ENCODE measurements around the gene RIN3.

RIN3 gene

DNA sequence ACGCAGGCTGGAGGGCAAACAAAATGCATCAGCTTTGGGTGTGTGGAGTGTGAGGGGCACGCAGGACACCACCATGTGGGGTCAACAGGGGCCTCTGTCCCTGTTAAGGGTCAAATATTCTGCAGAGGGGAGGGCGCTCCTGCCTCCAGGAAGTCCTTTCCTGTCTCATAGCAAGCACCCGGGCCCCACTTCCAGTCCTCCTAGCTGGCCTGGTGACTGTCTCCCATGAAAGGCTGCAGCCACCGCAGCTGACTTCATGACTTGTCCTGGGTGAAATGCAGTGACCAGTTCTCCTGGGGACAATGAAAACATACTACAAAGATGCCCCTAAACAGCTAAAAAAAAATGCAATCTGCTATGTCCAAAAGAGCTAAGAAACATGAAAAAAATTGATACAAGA lies 181.2 kb downstream of the RIN3 start:
- DNase-seq = no peak

DNA sequence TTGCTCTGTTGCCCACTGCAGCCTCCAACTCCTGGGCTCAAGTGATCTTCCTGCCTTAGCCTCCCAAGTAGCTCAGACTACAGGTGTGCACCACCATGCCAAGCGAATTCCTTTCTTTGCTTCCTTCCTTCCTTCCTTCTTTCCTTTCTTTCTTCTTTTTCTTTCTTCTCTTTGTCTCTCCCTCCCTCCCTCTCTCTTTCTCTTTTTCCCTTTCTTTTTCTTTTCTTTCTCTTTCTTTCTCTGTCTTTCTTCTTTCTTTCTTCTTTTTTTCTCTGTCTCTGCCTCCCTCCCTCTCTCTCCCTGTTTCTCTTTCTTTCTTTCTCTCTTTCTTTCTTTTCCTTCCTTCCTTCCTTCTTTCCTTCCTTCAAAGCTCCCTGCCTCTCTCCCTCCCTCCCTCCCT lies 182.0 kb downstream of the RIN3 start:
- no peak for DNase-seq

DNA sequence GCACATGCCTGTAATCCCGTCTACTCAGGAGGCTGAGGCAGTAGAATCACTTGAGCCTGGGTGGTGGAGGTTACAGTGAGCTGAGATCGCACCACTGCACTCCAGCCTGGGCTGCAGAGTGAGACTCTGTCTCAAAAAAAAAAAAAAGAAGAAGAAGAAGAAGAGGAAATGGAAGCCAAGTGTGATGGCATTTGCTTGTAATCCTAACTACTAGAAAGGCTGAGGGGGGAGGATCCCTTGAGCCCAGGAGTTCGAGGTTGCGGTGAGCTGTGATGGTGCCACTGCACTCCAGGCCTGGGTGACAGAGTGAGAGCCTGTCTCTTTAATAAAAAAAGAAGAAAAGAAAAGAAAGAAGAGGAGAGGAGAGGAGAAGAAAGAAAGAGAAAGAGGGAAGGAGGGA lies 182.8 kb downstream of the RIN3 start:
- DNase-seq = no peak

DNA sequence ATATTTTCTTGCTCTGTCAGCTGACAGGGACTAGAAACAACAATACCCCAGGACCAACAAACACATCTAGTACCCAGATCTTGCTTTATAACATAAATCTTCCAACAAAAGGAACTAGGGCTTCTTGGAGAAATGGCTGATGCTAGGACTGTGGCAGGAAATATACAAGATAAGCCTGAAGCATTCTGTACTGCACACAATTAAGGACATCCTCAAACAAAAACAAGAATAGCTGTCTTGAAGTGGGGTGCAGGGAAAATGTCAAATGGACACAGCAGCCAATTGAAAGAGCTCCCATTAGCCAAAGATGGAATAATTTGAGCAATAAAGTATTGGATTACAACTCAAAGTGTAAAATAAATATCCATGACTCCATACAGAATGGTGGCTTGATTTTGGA lies 184.8 kb downstream of the RIN3 start:
- DNase-seq = no peak

DNA sequence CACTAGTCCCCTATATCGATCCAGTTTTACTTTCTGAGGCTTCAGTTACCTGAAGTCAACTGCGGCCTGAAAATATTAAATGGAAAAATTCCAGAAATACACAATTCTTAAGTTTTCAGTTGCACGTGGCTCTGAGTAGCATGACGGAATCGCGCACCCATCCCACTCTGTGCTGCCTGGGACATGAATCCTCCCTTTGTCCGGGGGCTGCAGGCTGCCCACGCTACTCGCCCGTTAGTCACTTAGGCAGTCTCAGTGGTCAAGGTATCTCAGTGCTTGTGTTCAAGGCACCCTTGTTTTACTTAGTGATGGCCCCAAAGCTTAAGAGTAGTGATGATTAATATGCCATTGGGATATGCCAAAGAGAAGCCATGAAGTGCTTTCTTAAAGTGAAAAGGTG lies 188.2 kb downstream of the RIN3 start:
- no peak for DNase-seq

DNA sequence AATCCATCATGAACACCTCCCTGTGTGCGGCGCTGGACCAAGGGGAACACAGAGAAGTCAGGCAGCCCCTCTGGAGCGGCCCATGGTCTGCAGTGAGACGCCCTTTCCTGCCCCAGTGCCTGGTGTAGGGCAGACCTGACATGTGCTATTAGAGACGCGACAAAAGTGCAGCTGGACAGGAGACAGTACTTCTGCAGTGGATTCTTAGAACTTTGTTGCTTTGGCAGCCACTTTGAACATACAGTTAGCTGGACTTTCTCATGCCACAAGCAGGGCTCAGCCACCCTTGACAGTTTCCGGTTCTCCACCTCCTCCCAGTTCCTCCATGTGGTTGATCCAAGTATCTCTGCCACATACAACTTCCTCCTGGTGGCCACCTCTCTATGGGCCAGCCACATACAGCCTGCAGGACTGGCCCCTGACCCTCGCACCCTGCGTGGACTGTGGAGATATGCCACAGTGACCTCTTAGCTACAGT lies 188.9 kb downstream of the RIN3 start:
- DNase-seq = no peak

DNA sequence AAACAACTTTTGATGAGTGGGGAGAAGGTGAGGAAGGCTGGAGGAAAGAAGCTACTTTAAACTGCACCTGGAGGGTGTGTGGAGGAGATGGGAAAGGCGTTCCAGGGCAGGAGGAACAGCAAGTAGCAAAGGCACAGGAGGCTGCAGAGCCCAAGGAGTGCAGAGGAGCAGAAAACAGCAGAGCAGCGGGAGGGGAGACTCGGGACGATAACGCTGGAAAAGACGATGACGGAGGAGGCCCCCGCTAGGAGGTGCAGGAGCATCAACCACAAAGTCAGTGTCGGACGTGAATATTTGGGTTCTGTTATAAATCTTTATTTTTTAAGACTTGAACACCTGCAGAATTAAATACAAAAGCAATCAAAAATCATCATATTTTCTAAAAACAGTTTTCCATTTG lies 189.9 kb downstream of the RIN3 start:
- no peak for DNase-seq

DNA sequence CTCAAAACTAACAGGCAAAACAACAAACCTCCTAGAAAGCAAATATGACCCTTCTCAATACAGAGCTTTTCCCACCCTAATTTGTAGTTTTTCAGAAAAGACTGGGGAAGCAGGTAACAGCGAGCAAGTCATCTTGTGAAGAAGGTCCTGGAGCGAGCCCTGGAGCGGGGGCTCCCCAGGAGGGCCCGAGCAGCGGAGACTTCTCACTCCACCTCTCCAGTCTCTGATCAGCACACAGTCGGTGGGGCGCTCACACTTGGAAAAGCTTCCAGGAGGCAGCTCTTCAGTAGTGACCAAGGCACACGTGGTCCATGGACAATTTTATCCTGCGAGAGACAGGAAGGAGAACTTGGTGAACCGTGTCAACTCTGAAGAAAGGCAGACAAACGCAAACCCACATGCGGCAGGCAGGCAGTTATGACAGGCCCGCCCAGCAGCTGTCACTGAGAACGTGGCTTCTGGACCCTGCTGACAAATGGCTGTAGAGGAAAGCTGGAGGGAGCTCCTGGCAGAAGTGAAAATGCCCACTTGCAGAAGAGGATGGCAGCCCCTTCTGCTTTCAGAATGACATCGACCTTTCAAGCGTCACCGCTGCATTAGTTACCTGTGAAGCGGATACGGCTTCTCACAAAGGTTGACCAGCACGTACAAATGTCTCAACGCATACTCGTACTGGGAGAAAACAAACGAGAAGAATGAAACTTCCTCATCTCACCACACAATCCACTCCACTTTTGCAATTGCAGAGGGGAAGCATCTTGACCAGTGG lies 190.6 kb downstream of the RIN3 start:
- DNase-seq = no peak

DNA sequence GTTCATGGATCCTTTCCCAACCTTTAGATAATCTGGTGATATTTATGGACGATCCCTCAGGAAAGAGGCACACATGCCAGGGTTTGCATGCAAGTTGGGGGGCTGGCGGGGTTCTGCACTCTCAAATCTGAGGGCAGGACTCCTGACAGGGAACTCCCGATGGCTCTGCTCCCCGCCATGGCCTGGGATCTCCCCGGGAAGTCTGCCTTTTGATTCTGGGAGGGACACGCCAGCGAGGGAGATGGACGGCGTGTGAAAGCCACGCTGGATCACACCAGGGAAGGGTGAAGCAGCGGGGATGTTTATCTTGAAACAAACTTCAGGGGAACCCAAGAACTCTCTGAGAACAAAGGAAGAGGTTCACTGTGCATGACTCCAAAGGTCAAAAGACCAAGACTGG lies 191.2 kb downstream of the RIN3 start:
- no peak for DNase-seq

DNA sequence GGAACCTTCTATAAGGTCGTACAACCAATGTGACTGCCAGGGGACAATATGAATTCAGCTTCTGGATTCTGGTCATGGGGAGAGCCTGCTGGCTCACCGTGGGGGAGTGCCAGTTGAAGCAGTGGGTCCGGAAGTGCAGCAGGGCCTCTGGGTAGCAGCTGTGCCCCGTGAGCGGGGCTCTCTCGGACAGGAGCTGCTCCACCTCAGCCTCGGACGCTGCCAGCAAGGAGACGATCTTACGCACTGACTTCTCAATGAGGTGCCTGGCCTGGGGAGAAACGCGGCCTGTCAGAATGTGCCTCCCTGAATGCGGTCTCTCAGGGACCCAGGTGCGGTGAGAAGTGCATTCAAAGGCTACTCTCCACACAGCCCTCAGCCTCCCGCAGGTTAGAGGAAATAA lies 192.8 kb downstream of the RIN3 start:
- DNase-seq = no peak

DNA sequence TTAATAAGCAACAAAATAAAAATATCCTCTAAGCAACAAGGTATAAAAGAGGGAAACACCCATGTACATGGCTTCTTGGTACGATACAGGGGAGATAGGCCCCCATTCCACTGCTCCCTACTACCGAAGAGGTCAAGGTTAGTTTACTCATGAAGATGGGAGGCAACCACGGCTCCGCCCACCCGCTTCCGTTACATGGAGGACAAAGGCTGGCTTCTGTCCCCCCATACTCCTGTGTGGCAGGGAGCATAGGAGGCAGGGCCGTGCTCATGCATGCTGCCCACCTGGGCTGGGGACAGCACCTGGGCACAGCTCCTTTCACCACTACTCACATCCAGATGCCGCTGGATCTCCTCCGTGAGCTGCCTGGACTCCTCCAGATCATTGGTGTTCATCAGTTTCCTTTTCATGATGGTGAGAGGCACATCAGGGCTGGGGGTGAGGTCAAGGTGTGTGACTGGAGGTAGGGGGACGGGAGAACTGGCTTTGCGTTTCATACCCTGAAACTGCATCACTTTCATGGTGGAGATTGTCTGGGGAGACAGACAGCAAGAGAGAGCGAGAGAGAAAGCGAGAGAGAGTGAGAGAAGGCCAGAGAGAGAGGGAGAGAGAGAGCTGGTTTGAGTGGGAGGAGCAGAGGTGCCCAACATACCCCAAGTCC lies 195.9 kb downstream of the RIN3 start:
- no peak for DNase-seq

DNA sequence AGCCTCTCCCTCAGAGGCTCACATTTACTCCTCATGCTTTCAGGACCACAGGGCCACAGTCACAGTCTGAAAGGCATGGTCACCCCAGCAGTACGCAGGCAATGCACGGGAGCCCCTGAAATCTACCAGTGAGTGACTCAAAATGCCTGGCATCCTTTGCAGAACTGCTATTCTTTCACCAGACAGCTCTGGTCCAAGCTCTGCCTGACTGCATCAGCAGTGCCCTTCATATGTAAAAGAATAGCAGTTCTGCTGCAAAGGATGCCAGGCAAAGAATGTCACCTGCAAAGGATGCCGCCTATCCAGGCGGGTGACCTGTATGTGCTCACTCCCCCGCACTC lies 196.4 kb downstream of the RIN3 start:
- no peak for DNase-seq

DNA sequence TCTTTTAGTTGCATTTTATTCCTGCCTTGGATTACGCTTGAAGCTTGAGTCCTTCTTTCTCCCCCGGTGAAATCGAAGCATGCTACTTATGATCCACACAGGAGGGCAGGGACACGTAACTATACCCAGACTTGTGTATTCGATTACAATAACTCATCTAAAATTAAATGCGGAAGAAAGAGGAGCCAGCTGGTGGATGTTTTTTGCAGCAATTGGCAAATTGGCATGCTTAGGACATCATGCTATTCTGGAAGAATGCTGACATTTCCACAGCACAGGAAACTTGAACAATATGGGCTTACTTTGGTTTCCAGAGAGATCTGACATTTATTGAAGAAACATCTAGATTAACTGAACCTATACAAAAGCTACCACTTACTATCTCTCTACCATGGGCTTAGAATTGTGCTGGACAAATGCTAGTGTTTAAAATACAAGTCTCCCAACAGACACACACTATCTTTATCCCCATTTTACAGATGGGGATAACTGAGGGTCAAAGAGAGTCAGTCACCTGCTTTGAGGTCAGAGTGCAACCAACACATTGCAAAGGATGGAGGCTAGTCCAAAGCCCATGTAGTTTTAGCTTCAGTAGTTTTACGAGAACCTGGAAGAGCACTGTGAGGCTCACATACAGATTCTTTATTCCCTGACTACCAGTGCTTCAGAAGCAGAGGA lies 198.5 kb downstream of the RIN3 start:
- no peak for DNase-seq

DNA sequence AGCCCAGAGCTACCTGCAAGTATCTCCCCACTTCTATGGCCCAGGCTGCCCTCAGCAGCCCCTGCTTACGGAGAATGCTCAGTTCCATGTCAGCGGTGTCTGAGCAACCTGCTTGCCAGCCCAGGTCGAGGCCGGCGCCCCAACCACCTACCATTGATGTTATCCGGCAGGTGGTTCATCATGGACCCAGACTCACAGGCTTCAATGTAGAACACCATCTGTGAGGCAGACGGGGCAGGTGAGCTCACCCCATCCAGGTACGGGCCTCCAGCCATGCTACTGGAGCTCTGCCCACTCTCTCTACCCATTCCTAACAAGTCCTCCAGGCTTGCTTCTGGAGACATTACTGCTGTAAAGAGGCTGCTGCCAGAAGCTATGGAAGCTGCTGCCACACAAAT lies 199.1 kb downstream of the RIN3 start:
- no peak for DNase-seq

DNA sequence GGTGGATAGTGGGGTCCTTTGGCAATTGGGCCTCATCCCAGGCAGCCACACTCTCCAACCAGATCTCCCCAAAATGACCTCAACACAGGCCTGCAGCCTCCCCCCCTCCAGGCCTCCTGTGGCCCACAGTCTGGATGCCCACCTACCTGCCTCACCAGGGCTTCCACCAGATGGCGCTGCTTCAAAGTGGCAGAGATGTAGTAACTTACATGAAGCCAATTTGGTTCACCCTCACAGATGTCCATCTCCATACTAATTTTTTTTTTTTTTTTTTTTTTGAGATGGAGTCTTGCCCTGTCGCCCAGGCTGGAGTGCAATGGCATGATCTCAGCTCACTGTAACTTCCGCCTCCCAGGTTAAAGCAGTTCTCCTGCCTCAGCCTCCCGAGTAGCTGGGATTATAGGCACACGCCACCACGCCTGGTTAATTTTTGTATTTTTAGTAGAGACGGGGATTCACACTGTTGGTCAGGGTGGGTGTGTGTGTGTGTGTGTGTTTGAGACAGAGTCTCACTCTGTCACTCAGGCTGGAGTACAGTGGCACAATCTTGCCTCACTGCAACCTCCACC lies 201.2 kb downstream of the RIN3 start:
- DNase-seq = peak; percentile 85

DNA sequence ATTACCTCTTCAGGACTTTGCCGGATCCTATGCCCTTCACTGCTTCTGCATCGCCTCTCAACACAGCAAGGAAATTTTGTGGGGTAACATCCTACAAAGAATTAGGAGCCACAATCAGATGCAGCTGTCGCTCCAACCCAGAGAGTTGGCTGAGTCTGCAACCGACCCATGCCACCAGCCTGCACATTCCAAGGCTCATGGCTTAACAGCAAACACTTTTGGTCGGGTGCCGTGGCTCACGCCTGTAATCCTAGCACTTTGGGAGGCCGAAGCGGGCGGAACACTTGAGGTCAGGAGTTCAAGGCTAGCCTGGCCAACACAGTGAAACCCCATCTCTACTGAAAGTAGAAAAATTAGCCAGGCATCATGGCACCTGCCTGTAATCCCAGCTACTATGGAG lies 202.6 kb downstream of the RIN3 start:
- DNase-seq = no peak

DNA sequence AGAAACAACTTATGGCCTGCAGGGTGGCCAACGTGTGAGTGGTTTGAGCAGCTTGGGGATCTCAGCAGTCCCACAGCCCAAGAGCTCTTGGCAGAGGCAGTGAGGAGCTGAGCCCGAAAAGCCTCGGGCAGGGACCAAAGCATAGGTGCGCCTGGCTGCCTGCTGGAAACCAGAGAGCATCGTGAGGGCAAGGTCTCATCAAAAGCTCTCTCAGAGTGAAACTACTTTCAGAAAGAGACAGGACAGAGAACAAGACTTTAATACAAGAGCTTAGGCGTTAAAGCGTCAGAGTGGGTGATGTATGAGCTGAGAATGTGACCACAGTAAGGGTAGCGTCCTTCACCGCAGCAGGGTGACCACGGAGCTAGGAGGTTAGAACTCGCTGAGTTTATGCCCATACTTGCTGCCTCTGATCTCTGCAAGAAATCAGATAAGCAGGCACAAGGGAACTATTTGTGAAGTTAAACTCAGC lies 204.0 kb downstream of the RIN3 start:
- no peak for DNase-seq

DNA sequence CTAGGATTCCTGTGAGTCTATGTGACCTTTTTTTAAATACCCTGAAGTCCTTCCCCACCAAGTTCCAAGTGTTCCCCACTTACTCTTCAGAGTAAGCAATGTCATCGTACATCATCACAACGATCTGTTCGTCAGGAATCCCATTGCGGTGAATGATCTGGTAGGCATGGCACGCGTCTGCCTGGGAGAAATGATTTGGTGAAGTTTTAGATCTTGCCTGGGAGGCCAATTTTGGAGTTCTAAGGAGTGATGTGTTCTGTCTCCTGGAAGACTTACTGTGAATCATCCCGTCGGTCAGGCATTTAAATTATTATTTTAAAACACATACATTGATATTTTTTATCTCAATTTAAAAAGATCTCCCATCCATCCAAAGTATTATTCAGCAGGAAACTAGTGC lies 205.1 kb downstream of the RIN3 start:
- DNase-seq = no peak

DNA sequence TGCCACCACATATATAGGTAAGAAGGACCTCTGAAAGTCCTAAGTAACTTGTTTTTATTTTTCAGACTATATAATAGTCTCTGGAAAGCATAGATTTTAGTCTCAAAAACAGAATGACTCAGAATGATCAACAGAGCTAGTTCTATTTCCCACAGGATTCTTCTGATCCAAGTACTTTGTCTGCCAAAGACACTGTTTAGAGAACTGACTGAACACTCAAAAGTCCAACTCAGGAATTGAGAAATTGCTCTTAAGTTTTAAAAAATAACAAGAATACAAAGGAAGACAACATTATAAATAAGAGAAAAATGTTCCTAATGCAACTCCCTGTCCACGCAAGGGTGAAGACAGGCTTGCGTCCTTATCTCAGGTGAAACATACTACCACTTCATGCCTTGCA lies 205.8 kb downstream of the RIN3 start:
- DNase-seq = no peak

DNA sequence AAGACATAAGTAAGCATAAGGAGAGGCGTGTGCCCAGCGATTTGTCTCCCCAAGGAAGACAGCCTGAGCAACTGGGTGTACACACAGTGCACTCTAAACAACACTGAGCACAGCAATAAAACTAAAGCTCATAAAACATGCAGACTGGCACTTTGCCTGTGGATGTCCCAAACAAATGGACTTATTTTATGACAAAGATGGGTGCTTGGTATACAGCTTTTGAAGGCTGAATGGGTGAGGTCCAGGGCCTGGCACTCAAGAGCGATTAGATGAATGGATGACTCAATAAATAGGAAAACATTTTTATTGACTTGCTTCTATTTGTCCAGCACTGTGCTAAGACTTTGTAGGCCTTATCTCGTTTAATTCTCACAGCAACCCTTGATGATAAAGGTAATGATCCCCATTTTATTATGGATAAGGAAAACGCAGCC lies 206.3 kb downstream of the RIN3 start:
- no peak for DNase-seq

DNA sequence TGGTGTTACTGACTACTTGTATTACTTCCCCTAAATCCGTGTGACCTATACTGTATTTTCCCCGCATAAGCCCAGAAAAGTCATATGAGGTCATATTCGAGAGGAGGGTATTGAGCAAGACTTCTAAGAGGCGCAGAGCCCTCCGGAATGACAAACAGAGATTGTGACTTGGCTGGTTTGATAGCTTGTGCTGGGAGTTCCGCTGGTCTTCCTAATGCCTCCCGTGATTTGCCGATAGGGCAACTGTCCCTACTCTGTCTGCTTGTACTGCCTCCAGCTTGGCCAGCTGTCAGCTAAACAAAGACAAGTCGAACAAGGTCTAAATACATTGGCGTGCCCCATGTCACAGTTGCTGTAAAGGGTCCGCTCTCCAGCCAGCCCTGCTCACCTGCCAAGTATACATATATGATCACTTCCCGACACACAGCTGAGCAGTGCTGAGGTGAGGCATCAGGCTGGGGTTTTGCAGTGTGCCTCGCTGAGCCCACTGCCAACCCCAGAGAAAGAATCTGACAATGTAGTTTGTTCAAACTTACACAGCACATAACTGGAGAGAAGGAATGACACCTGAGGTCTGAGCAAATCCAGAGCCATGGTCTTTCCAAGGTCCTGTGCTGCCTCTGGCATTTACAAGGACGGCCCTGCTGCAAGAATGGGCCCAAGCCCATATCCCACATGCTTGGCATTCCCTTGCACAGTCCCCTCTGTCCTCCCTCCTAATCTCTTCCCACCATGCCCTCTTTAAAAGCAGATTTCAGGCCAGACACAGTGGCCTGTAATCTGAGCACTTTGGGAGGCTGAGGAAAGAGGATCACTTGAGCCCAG lies 211.1 kb downstream of the RIN3 start:
- DNase-seq = no peak

DNA sequence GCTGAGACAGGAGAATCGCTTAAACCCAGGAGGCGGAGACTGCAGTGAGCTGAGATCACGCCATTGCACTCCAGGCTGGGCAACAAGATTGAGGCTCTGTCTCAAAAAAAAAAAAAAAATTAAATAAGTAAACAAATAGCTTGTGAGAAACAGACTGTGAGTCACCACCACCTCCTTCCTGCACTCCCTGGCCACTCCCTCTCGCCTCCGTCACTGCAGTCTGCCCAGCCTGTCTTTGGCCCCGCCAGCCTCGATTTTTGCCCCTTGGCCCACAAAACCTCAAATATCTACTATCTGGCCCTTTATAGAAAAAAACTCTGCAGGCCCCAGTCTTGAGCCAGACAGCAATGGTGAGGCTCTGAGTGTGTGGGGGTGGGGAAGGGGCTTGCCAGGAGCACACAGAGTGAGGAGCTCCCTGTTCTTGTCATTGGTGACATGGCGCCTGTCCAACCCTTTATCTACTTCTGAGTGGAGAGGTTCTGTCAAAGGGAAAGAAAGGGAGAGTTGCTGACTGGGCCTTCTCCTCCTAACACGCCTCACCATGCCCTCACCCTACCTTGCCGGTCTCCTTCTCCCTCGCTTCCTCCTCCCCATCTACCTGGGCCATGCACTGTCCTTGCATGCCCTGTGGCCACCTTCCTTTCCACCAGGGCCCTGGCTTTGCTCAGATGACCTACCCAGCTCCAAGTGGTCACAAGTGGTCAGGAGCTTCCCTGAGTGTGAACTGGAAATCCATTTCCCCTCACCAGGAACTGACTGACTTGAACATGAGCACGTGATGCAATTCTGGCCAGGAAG lies 212.8 kb downstream of the RIN3 start:
- peak; percentile 45 for DNase-seq
